IPS DF 6.9 (cell line): ENCODE results near the gene ITGB3.

ENCODE experiments used
- DNase-seq: peaks from one replicate; pipeline ENCODE4 v3.0.0-alpha.2; 2013; ENCODE audit warnings: low read depth, low spot score
- H3K27ac ChIP-seq: one replicate; pipeline ENCODE4 v1.5.1; 2013; ENCODE audit warnings: low read length, control low read depth
- H3K27me3 ChIP-seq: 2 replicates; pipeline ENCODE4 v1.6.1; 2013; ENCODE audit warnings: mild to moderate bottlenecking, low read length; ENCODE audit not compliant: control insufficient read depth, insufficient read depth
- H3K36me3 ChIP-seq: 2 replicates; pipeline ENCODE4 v1.6.1; 2013; ENCODE audit warnings: low read length; ENCODE audit not compliant: control insufficient read depth, insufficient read depth
- H3K4me1 ChIP-seq: 2 replicates; pipeline ENCODE4 v1.6.1; 2013; ENCODE audit warnings: low read length; ENCODE audit not compliant: control insufficient read depth, insufficient read depth
- H3K4me3 ChIP-seq: 2 replicates; pipeline ENCODE4 v1.5.1; 2013; ENCODE audit warnings: mild to moderate bottlenecking, low read length
- H3K9me3 ChIP-seq: 2 replicates; pipeline ENCODE4 v1.6.1; 2013; ENCODE audit warnings: low read length, inconsistent platforms; ENCODE audit not compliant: control insufficient read depth, insufficient read depth
- WGBS: extraction: QIAGEN DNeasy Blood & Tissue Kit; methylation state at CpG from one replicate; pipeline ENCODE4 v1.1.7; 2013; ENCODE audit warnings: mixed read lengths, missing lambda C conversion rate; ENCODE audit not compliant: insufficient read length, insufficient coverage; 5-methylcytosine and 5-hydroxymethylcytosine counted together

Gene ITGB3

GRCh38 chr17:47316311-47316710 is 62.7 kb downstream of the ITGB3 start:
- DNase-seq = no peak
- no peak overlapping the region for H3K27ac ChIP-seq
- H3K4me1 ChIP-seq = no peaks in the 10 kb centered on the region
- H3K4me3 ChIP-seq = no peak overlapping the region
- no peaks in the 10 kb centered on the region for H3K9me3 ChIP-seq
- no CpG with 5 or more reads among the region's 3 CpGs for WGBS
- no peaks in the 10 kb centered on the region for H3K27me3 ChIP-seq
- H3K36me3 ChIP-seq = no peaks in the 10 kb centered on the region

- Histone ChIP-seq H3K9me3 (no peaks in the 10 kb centered on the region), H3K36me3 (no peaks in the 10 kb centered on the region), H3K4me3 (no peak overlapping the region), H3K27ac (no peak overlapping the region), H3K4me1 (no peaks in the 10 kb centered on the region), H3K27me3 (no peaks in the 10 kb centered on the region)
- no peak for DNase-seq
- no CpG with 5 or more reads among the region's 2 CpGs for WGBS
These were observed 63.5 kb downstream of the ITGB3 start for GRCh38 chr17:47317119-47317518.

GRCh38 chr17:47318197-47318918 is 64.7 kb downstream of the ITGB3 start:
- DNase-seq = no peak
- H3K27me3 ChIP-seq = no peaks in the 10 kb centered on the region
- no peaks in the 10 kb centered on the region for H3K4me1 ChIP-seq
- no peaks in the 10 kb centered on the region for H3K9me3 ChIP-seq
- H3K27ac ChIP-seq = no peak overlapping the region
- H3K36me3 ChIP-seq = no peaks in the 10 kb centered on the region
- no peak overlapping the region for H3K4me3 ChIP-seq
- no CpG with 5 or more reads among the region's 3 CpGs for WGBS

- no peak for DNase-seq
- H3K27ac ChIP-seq = no peak overlapping the region
- no CpG with 5 or more reads among the region's 5 CpGs for WGBS
- H3K4me3 ChIP-seq = no peak overlapping the region
- H3K27me3 ChIP-seq = no peaks in the 10 kb centered on the region; the same call in 1 of the 2 replicates
- peaks cover 3% of the 10 kb centered on the region; the same call in 1 of the 2 replicates for H3K4me1 ChIP-seq
- H3K36me3 ChIP-seq = no peaks in the 10 kb centered on the region
- H3K9me3 ChIP-seq = no peaks in the 10 kb centered on the region
These were observed 67.4 kb downstream of the ITGB3 start for GRCh38 chr17:47320879-47321502.

GRCh38 chr17:47323382-47324223 is 70.0 kb downstream of the ITGB3 start, which contains the start of gene EFCAB13:
EFCAB13 (plus strand) TSS chr17:47323955; CDS start chr17:47328354, 4,399 bp downstream.
- Histone ChIP-seq H3K9me3 (no peaks in the 10 kb centered on the region), H3K4me1 (peaks cover 3% of the 10 kb centered on the region; the same call in 1 of the 2 replicates), H3K36me3 (no peaks in the 10 kb centered on the region), H3K27ac (no peak within 1 kb of the TSS), H3K4me3 (peak within 1 kb of the TSS; percentile 65; the same call in 1 of the 2 replicates), H3K27me3 (no peaks in the 10 kb centered on the region; the same call in 1 of the 2 replicates)
- DNase-seq = peak; percentile 73
- no CpG with 5 or more reads among the region's 72 CpGs for WGBS

- H3K27me3 ChIP-seq = no peaks in the 10 kb centered on the region; the same call in 1 of the 2 replicates
- no peaks in the 10 kb centered on the region for H3K36me3 ChIP-seq
- no peak for DNase-seq
- no peak overlapping the region for H3K27ac ChIP-seq
- peak overlapping the region; percentile 65; the same call in 1 of the 2 replicates for H3K4me3 ChIP-seq
- H3K9me3 ChIP-seq = no peaks in the 10 kb centered on the region
- peaks cover 3% of the 10 kb centered on the region; the same call in 1 of the 2 replicates for H3K4me1 ChIP-seq
- WGBS = no CpG with 5 or more reads among the region's 28 CpGs
These were observed 70.8 kb downstream of the ITGB3 start for GRCh38 chr17:47324224-47325020.

GRCh38 chr17:47325176-47325575 is 71.5 kb downstream of the ITGB3 start:
- Histone ChIP-seq H3K36me3 (no peaks in the 10 kb centered on the region), H3K27me3 (no peaks in the 10 kb centered on the region; the same call in 1 of the 2 replicates), H3K9me3 (no peaks in the 10 kb centered on the region), H3K4me3 (no peak overlapping the region), H3K27ac (no peak overlapping the region), H3K4me1 (peaks cover 3% of the 10 kb centered on the region; the same call in 1 of the 2 replicates)
- no peak for DNase-seq
- no CpG with 5 or more reads among the region's 1 CpG for WGBS

- H3K27me3 ChIP-seq = no peaks in the 10 kb centered on the region
- DNase-seq = no peak
These were observed 76.9 kb downstream of the ITGB3 start for GRCh38 chr17:47330548-47330947.

GRCh38 chr17:47332287-47332686 is 78.7 kb downstream of the ITGB3 start:
- no peaks in the 10 kb centered on the region for H3K9me3 ChIP-seq
- no peaks in the 10 kb centered on the region for H3K4me1 ChIP-seq
- no peaks in the 10 kb centered on the region for H3K27me3 ChIP-seq
- DNase-seq = no peak
- no peak overlapping the region for H3K27ac ChIP-seq
- H3K36me3 ChIP-seq = no peaks in the 10 kb centered on the region
- H3K4me3 ChIP-seq = no peak overlapping the region

More at GRCh38 chr17:47330548-47330947, 76.9 kb downstream of the ITGB3 start:
- no CpG with 5 or more reads among the region's 2 CpGs for WGBS
- H3K9me3 ChIP-seq = no peaks in the 10 kb centered on the region
- no peak overlapping the region for H3K4me3 ChIP-seq
- no peaks in the 10 kb centered on the region for H3K36me3 ChIP-seq
- no peak overlapping the region for H3K27ac ChIP-seq
- H3K4me1 ChIP-seq = no peaks in the 10 kb centered on the region
